ENCODE data around the gene OR56B4.
"Not testable (repeated sequence)": the region's sequence is repeated elsewhere in the genome, so short reads cannot be mapped to it uniquely, and the experiment has no call there.

The OR56B4 gene

DNA sequence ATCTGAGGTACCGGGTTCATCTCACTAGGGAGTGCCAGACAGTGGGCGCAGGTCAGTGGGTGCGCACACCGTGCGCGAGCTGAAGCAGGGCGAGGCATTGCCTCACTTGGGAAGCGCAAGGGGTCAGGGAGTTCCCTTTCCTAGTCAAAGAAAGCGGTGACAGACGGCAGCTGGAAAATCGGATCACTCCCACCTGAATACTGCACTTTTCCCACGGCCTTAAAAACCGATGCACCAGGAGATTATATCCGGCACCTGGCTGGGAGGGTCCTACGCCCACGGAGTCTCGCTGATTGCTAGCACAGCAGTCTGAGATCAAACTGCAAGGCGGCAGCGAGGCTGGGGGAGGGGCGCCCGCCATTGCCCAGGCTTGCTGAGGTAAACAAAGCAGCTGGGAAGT is 36.3 kb downstream of the OR56B4 start:
- not testable (repeated sequence) for H3K9ac ChIP-seq (ENCODE audit: low read length in 2 of 2); H3K4me3 ChIP-seq (ENCODE audit: low read length in 2 of 2); H3K27ac ChIP-seq (ENCODE audit: low read length); H3K27me3 ChIP-seq (ENCODE audit: control insufficient read depth in 1 of 2, insufficient read depth in 2 of 2, low read length in 2 of 2); H3K36me3 ChIP-seq (ENCODE audit: control insufficient read depth in 2 of 2, insufficient read depth in 2 of 2, low read length in 2 of 2); H3K4me1 ChIP-seq (ENCODE audit: control insufficient read depth, insufficient read depth, low read length); H3K9me3 ChIP-seq (ENCODE audit: control insufficient read depth in 2 of 2, low read length in 2 of 2)

GRCh38 chr11:6151117-6151516 is 43.6 kb downstream of the OR56B4 start:
- Histone ChIP-seq H3K9me3 (ENCODE audit: control insufficient read depth in 2 of 2, low read length in 2 of 2) (no peaks in the 10 kb centered on the region), H3K36me3 (ENCODE audit: control insufficient read depth in 2 of 2, insufficient read depth in 2 of 2, low read length in 2 of 2) (no peaks in the 10 kb centered on the region), H3K4me1 (ENCODE audit: control insufficient read depth, insufficient read depth, low read length) (no peaks in the 10 kb centered on the region), H3K9ac (ENCODE audit: low read length in 2 of 2) (no peak overlapping the region), H3K27ac (ENCODE audit: low read length) (no peak overlapping the region), H3K4me3 (ENCODE audit: low read length in 2 of 2) (no peak overlapping the region), H3K27me3 (ENCODE audit: control insufficient read depth in 1 of 2, insufficient read depth in 2 of 2, low read length in 2 of 2) (no peaks in the 10 kb centered on the region)

- Histone ChIP-seq H3K27ac (ENCODE audit: low read length) (no peak overlapping the region), H3K36me3 (ENCODE audit: control insufficient read depth in 2 of 2, insufficient read depth in 2 of 2, low read length in 2 of 2) (no peaks in the 10 kb centered on the region), H3K9ac (ENCODE audit: low read length in 2 of 2) (no peak overlapping the region), H3K9me3 (ENCODE audit: control insufficient read depth in 2 of 2, low read length in 2 of 2) (no peaks in the 10 kb centered on the region), H3K27me3 (ENCODE audit: control insufficient read depth in 1 of 2, insufficient read depth in 2 of 2, low read length in 2 of 2) (no peaks in the 10 kb centered on the region), H3K4me3 (ENCODE audit: low read length in 2 of 2) (no peak overlapping the region), H3K4me1 (ENCODE audit: control insufficient read depth, insufficient read depth, low read length) (no peaks in the 10 kb centered on the region)
Measured at GRCh38 chr11:6152126-6152525, 44.6 kb downstream of the OR56B4 start.

GRCh38 chr11:6156628-6157359 is 49.3 kb downstream of the OR56B4 start:
- Histone ChIP-seq H3K36me3 (ENCODE audit: control insufficient read depth in 2 of 2, insufficient read depth in 2 of 2, low read length in 2 of 2) (no peaks in the 10 kb centered on the region), H3K4me1 (ENCODE audit: control insufficient read depth, insufficient read depth, low read length) (no peaks in the 10 kb centered on the region), H3K27ac (ENCODE audit: low read length) (no peak overlapping the region), H3K27me3 (ENCODE audit: control insufficient read depth in 1 of 2, insufficient read depth in 2 of 2, low read length in 2 of 2) (no peaks in the 10 kb centered on the region), H3K9me3 (ENCODE audit: control insufficient read depth in 2 of 2, low read length in 2 of 2) (no peaks in the 10 kb centered on the region), H3K9ac (ENCODE audit: low read length in 2 of 2) (no peak overlapping the region), H3K4me3 (ENCODE audit: low read length in 2 of 2) (no peak overlapping the region)
